Immature natural killer cell (primary cell): ENCODE results near the gene POMT1. TPM values are rescaled to one million over a fixed set of nuclear protein-coding genes. Genes with fewer than 3 reads are reported as not detected.
A peak's percentile ranks its signal among the peaks of the same experiment; 100 is the strongest.

ENCODE experiments used
- DNase-seq, 3 donors: peaks; one replicate each; pipeline ENCODE4 v3.0.0; 2022; ENCODE audit warnings: mixed read lengths in 1 of 3
- H3K27ac Mint-ChIP-seq, 6 donors: one replicate each; pipeline ENCODE4 v1.8.0; 2020; ENCODE audit warnings: mixed read lengths in 6 of 6, mild to moderate bottlenecking in 5 of 6, inconsistent platforms in 4 of 6, moderate library complexity in 3 of 6
- H3K27me3 Mint-ChIP-seq, 3 donors: one replicate each; pipeline ENCODE4 v1.8.0; 2020 to 2021; ENCODE audit warnings: low read depth in 3 of 3, mild to moderate bottlenecking in 3 of 3, mixed read lengths in 3 of 3, moderate library complexity in 3 of 3, inconsistent platforms in 1 of 3
- H3K36me3 Mint-ChIP-seq, 3 donors: one replicate each; pipeline ENCODE4 v1.8.0; 2020; ENCODE audit warnings: mixed read lengths in 3 of 3, inconsistent platforms in 2 of 3, mild to moderate bottlenecking in 2 of 3
- H3K4me1 Mint-ChIP-seq, 2 donors: one replicate each; pipeline ENCODE4 v1.8.0; 2020; ENCODE audit warnings: inconsistent platforms in 2 of 2, mild to moderate bottlenecking in 2 of 2, mixed read lengths in 2 of 2, moderate library complexity in 1 of 2
- H3K4me3 Mint-ChIP-seq, 5 donors: one replicate each; pipeline ENCODE4 v1.8.0; 2020; ENCODE audit warnings: mild to moderate bottlenecking in 5 of 5, mixed read lengths in 5 of 5, inconsistent platforms in 3 of 5, moderate library complexity in 3 of 5
- H3K9me3 Mint-ChIP-seq, 6 donors: one replicate each; pipeline ENCODE4 v1.8.0; 2020; ENCODE audit warnings: mild to moderate bottlenecking in 6 of 6, mixed read lengths in 6 of 6, inconsistent platforms in 4 of 6, moderate library complexity in 3 of 6
- polyA plus RNA-seq, 3 donors: library from polyadenylated mRNA; unstranded; fragments of 300-500 nt; fragmentation: Illumina TruSeq; gene quantifications; one replicate each; pipeline ENCODE4 v1.2.3, GENCODE V29; 2021

The POMT1 gene
- polyA plus RNA-seq, 3 donors from 2014 or later, result 4.8 to 10.4 (median 8.0) TPM

- no peaks in the 10 kb centered on the region for H3K9me3 Mint-ChIP-seq
- peak overlapping the region; percentile 53 to 65 (median 58) for H3K4me3 Mint-ChIP-seq
- H3K4me1 Mint-ChIP-seq, result peaks cover 12 to 16% of the 10 kb centered on the region in 2 donors
- H3K27ac Mint-ChIP-seq, result no peak overlapping the region
- H3K27me3 Mint-ChIP-seq, result peaks cover 0 to 6% (median 4%) of the 10 kb centered on the region in 3 donors
- peaks cover 0 to 24% (median 7%) of the 10 kb centered on the region in 3 donors for H3K36me3 Mint-ChIP-seq
- no peak for DNase-seq
Measured at GRCh38 chr9:131528186-131528585, 25.5 kb downstream of the POMT1 start.

GRCh38 chr9:131528886-131529505 lies 26.3 kb downstream of the POMT1 start:
- Mint-ChIP-seq H3K27ac (peak overlapping the region in 1 of 6 donors; percentile 29), H3K4me1 (peaks cover 12 to 16% of the 10 kb centered on the region in 2 donors), H3K4me3 (peak overlapping the region in 4 of 5 donors; percentile 38 to 75 (median 61)), H3K27me3 (peaks cover 0 to 6% (median 4%) of the 10 kb centered on the region in 3 donors), H3K9me3 (no peaks in the 10 kb centered on the region), H3K36me3 (peaks cover 0 to 24% (median 7%) of the 10 kb centered on the region in 3 donors)
- DNase-seq, result no peak

DNA sequence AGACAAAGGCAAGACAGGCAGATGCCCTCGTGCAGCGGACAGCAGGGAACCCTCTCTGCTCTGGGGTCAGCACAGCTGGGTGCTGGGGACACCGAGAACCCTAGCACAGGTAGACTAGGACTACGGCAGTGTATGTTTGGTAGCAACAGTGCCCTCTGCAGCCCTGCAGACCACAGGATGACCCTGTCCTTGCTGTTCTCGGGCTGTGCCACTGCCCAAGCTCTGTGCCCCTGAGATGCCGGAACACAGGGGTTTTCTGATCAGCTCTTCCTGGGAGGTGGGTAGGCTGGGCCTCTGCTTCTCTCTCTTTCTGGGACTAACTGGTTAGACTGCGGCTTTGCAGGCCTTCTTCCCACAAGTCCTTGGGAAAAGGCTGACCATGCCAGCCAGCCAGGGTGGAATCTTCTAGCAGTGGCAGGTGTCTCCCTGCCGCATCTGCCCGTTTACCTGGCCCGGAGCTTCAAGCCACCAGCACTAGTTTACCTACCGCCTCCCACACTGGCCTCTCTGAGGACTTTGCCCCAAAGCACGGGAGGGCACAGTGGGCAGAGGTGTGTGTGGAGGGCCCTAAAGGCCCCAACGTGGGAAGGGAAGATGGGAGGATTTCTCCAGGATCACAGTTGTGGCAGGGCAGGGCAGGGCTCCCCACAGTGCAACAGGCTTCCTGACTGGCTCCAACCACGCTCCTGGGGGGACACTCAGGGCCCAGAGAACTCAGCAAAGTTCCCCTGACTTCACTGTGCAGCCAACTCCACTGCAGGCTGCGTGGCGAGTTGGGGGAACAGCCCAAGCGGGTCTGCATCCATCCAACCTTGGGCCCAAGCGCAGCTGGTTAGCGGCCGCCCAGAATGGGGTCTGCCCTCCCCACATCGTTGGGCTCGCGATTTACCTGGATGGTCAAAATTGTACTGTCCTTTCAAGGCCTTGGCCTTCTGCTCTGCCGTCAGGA lies 27.2 kb downstream of the POMT1 start:
- Mint-ChIP-seq H3K4me1 (peaks cover 19 to 22% of the 10 kb centered on the region in 2 donors), H3K9me3 (no peaks in the 10 kb centered on the region), H3K36me3 (peaks cover 0 to 16% (median 7%) of the 10 kb centered on the region in 3 donors), H3K27me3 (peaks cover 0 to 6% (median 5%) of the 10 kb centered on the region in 3 donors), H3K4me3 (peak overlapping the region; percentile 67 to 79 (median 75)), H3K27ac (peak overlapping the region in 3 of 6 donors; percentile 29 to 77 (median 73))
- DNase-seq, result no peak

DNA sequence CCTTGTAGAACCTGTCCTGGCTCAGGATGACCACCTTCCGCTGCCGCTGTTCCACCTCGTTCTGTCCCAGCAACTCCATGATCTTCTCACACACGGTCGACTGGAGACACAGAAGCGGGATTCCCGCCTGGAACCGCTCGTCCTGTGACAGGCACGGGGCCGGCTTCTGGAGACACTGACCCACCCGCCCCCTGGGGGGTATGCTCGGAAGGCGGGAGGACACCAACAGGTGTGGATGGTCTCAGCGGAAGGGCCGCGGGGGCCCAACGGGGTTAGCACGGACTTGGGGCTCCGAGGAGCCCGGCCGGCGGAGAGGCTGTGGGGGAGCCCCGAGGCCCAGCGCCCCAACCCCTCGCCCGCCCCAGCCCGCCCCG lies 27.8 kb downstream of the POMT1 start:
- Mint-ChIP-seq H3K4me1 (peaks cover 20 to 24% of the 10 kb centered on the region in 2 donors), H3K9me3 (no peaks in the 10 kb centered on the region), H3K4me3 (peak overlapping the region; percentile 67 to 79 (median 75)), H3K27me3 (peaks cover 0 to 7% (median 5%) of the 10 kb centered on the region in 3 donors), H3K27ac (peak overlapping the region in 3 of 6 donors; percentile 23 to 68 (median 53)), H3K36me3 (peaks cover 0 to 15% (median 7%) of the 10 kb centered on the region in 3 donors)
- DNase-seq, result no peak

- peak within 1 kb of the TSS in 3 of 6 donors; percentile 23 to 68 (median 53) for H3K27ac Mint-ChIP-seq
- peaks cover 20 to 24% of the 10 kb centered on the region in 2 donors for H3K4me1 Mint-ChIP-seq
- peak; percentile 70 to 75 (median 74) for DNase-seq
- peaks cover 0 to 13% (median 7%) of the 10 kb centered on the region in 3 donors for H3K36me3 Mint-ChIP-seq
- H3K27me3 Mint-ChIP-seq, result peaks cover 0 to 8% (median 5%) of the 10 kb centered on the region in 3 donors
- H3K9me3 Mint-ChIP-seq, result no peaks in the 10 kb centered on the region
- H3K4me3 Mint-ChIP-seq, result peak within 1 kb of the TSS; percentile 67 to 79 (median 75)
Measured at GRCh38 chr9:131530920-131531832, 28.5 kb downstream of the POMT1 start, which contains the start of gene UCK1. Gene UCK1 (minus strand): TSS chr9:131531263. CDS start chr9:131531174, 89 bp downstream.

DNA sequence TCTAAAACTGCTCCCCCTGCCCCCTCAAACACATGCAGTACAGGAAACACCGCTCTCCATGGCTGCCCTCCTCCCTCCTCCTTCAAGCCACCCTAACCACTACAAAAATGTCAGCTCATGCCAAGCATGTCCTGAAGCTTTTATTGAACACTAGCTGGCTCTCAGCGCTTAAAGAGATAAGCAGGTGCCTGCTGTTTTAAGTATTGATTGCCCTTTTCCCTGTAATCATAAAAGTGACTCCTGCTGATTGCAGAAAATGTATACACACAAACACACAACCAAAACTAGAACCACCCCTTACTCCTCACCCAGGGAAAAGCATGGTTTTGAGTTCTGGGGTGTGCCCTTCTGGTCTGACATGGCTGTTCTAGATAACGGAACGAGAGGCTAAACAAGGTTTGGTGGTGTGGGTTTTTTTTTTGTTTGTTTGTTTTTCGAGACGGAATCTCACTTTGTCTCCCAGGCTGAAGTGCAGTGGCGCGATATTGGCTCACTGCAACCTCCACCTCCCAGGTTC lies 32.1 kb downstream of the POMT1 start:
- no peaks in the 10 kb centered on the region for H3K36me3 Mint-ChIP-seq
- peaks cover 0 to 5% (median 2%) of the 10 kb centered on the region in 3 donors for H3K27me3 Mint-ChIP-seq
- no peaks in the 10 kb centered on the region for H3K9me3 Mint-ChIP-seq
- no peak overlapping the region for H3K27ac Mint-ChIP-seq
- peaks cover 23 to 26% of the 10 kb centered on the region in 2 donors for H3K4me1 Mint-ChIP-seq
- peak overlapping the region in 2 of 5 donors; percentile 12 for H3K4me3 Mint-ChIP-seq
- DNase-seq, result no peak

DNA sequence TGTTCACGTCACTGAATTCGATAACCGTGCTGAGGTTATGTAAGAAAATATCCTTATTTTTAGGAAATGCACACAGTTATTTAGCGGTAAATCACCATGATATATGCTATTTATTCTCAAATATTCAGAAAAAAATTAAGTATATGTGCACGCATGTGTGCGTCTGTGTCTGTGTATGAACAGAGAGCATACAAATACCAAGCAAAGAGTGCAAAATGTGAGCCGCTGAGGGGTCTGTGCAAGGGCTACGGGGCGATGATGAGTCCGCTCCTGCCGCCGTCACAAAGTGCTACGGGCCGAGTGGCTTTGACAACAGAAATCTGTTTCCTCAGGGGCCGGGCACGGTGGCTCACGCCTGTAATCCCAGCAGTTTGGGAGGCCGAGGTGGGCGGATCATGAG lies 35.2 kb downstream of the POMT1 start:
- Mint-ChIP-seq H3K36me3 (no peaks in the 10 kb centered on the region), H3K27ac (no peak overlapping the region), H3K9me3 (peaks cover 0 to 5% (median under 1%) of the 10 kb centered on the region in 6 donors), H3K4me1 (peaks cover 23 to 24% of the 10 kb centered on the region in 2 donors), H3K4me3 (no peak overlapping the region), H3K27me3 (peaks cover 0 to 4% (median 2%) of the 10 kb centered on the region in 3 donors)
- no peak for DNase-seq

DNA sequence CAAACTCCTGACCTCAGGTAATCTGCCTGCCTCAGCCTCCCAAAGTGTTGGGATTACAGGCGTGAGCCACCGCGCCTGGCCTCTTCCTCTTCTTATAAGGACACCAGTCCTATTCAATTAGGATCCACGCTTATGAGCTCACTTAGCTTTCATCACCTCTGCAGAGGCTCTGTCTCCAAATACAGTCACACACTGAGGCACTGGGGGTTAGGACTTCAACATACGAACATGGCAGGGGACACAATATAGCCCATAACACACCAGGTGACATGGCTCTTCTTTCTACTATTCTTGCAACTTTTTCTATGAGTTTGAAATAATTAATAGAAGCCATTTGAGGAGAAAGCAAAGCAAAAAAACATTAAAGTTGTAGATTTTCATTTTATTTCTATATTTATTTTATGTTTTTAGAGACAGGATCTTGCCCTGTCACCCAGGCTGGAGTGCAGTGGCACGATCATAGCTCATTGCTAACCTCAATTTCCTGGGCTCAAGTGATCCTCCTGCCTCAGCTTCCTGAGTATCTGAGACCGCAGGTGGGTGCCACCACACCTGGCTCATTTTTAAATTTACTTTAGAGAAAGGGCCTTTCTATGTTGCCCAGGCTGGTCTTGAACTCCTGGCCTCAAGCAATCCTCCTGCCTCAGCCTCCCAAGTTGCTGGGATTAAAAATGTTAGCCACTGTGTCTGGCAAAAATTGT lies 36.7 kb downstream of the POMT1 start:
- Mint-ChIP-seq H3K36me3 (peaks cover 0 to 8% (median 3%) of the 10 kb centered on the region in 3 donors), H3K4me3 (peak overlapping the region in 2 of 5 donors; percentile 12 to 51), H3K27ac (peak overlapping the region in 3 of 6 donors; percentile 66 to 79 (median 69)), H3K4me1 (peaks cover 22% of the 10 kb centered on the region in 2 donors), H3K27me3 (peaks cover 4 to 6% (median 4%) of the 10 kb centered on the region in 3 donors), H3K9me3 (peaks cover 0 to 19% (median 13%) of the 10 kb centered on the region in 6 donors)
- DNase-seq, result peak in 2 of 3 donors; percentile 15 to 17

DNA sequence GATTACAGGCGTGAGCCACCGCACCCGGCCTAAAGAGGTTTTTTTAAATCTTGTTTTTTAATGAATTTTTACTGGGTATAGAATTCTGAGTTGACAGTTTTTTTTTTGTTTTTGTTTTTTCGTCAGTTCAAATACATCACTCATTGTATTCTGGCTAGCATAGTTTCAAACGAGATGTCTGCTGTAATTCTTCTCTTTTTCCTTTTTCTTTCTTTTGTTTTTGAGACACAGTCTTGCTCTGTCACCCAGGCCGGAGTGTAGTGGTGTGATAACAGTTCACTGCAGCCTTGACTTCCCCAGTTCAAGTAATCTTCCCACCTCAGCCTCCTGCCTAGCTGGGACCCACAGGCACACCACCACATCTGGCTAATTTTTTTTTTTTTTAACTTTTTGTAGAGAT lies 40.4 kb downstream of the POMT1 start:
- H3K4me1 Mint-ChIP-seq, result peaks cover 16 to 28% of the 10 kb centered on the region in 2 donors
- H3K27me3 Mint-ChIP-seq, result peaks cover 15 to 22% (median 19%) of the 10 kb centered on the region in 3 donors
- peak overlapping the region in 1 of 5 donors; percentile 4 for H3K4me3 Mint-ChIP-seq
- H3K9me3 Mint-ChIP-seq, result peaks cover 3 to 23% (median 16%) of the 10 kb centered on the region in 6 donors
- no peak overlapping the region for H3K27ac Mint-ChIP-seq
- DNase-seq, result no peak
- H3K36me3 Mint-ChIP-seq, result peaks cover 5 to 8% (median 5%) of the 10 kb centered on the region in 3 donors

- H3K9me3 Mint-ChIP-seq, result peaks cover 5 to 23% (median 16%) of the 10 kb centered on the region in 6 donors
- H3K27ac Mint-ChIP-seq, result no peak within 1 kb of the TSS
- H3K36me3 Mint-ChIP-seq, result peaks cover 5 to 8% (median 5%) of the 10 kb centered on the region in 3 donors
- H3K4me3 Mint-ChIP-seq, result no peak within 1 kb of the TSS
- peaks cover 19 to 36% (median 33%) of the 10 kb centered on the region in 3 donors for H3K27me3 Mint-ChIP-seq
- peaks cover 6 to 18% of the 10 kb centered on the region in 2 donors for H3K4me1 Mint-ChIP-seq
- no peak for DNase-seq
Measured at GRCh38 chr9:131545003-131545785, 42.5 kb downstream of the POMT1 start, which contains the start of gene PRRT1B. Gene PRRT1B (plus strand): TSS chr9:131545523. CDS start chr9:131545616, 93 bp downstream.

DNA sequence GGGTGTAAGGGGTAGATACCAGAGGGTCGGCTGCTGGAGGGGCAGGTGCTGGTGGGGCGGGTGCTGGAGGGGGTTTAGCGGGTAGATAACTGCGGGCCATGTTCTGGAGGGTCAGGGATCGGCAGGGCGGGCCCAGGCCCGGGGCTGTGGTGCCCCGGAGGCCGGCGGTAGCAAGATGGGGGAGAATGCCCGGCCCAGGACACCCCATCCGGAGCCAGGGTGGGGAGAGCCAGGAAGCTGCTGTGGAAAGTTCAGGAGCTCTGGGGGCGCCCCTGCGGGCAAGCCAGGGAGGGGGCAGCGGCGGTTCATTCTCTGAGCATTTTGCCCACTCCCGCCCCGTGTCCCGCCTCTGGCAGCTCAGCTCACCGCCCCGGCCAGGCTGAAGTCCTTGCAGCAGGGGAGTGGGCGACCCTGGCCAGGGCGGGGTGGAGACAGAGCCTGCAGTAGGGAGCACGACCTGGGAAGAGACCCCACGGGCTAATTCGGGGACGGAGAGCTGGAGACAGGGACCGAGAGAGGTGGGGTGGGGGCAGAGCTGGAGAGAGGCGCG lies 43.1 kb downstream of the POMT1 start:
- Mint-ChIP-seq H3K4me3 (no peak overlapping the region), H3K4me1 (peaks cover under 1 to 13% of the 10 kb centered on the region in 2 donors), H3K27me3 (peaks cover 19 to 39% (median 33%) of the 10 kb centered on the region in 3 donors), H3K27ac (no peak overlapping the region), H3K36me3 (peaks cover 5 to 8% (median 5%) of the 10 kb centered on the region in 3 donors), H3K9me3 (peaks cover 5 to 23% (median 16%) of the 10 kb centered on the region in 6 donors)
- DNase-seq, result no peak
